Gastrocnemius medialis (tissue), 4 donors: Measurements from ENCODE around the gene FRS2.

Experiments used
- POLR2A ChIP-seq, 2 donors: fragments of 450-650 bp; IDR thresholded peaks; one replicate each; pipeline ENCODE4 v1.6.1; 2017; ENCODE audit warnings: antibody characterized with exemption in 2 of 2, mild to moderate bottlenecking in 2 of 2, moderate library complexity in 2 of 2
- TF ChIP-seq, protein P1 (sequence below), 5 experiments: fragments of 450-650 bp in 3 of 5; fragments of 200-600 bp in 2 of 5; sonication (generic) in 2 of 5; IDR thresholded peaks in 4 of 5; conservative IDR thresholded peaks in 1 of 5; 1 replicate in 4 of 5; 2 replicates in 1 of 5; pipeline ENCODE4 v1.5.1; 2016 to 2019; ENCODE audit warnings: antibody characterized with exemption in 5 of 5, mild to moderate bottlenecking in 3 of 5, moderate library complexity in 3 of 5

DNA sequence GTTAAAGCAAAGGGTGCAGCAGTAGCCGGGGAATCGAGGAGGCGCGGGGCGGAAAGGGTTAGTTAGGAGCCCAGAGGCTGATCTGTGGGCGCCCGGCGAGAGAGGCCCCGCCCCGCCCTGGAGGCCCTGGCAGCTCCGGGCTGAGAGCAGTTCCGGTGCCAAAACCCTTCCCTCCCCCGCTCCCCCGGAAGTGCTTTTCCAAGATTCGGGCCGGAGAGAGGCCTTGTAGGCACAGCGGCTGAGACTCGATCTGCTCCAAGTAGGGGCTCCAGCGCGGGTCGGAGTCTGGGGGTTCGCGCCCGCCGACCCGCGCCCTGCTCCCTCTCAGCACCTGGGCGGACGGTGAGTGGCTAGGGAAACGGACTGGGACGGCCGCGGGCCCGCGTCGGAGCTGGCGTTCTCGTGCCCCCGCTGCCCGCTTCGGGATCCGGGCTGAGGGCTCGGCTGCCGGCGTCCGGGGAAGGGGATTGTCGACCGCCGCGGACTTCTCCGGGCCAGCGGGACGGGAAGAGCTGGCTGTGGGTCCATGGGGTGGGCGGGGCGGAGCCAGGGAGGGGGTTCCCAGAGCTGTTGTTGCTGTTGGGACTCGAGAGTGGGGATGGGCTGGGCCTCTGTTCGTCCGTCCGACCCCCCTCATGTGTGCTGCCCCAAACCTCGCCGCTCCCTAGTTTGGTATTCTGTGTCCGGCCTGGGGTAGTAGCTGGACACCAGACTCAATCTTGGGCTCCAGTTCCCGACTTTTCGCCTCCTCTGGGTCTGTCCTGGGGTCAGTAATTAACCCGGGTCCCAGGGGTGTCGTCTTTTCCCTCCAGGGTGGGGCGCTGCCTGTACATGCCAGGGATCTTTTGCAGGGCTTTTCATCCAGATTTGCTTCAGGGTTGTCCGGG is at the start of gene FRS2:
- TF ChIP-seq, protein P1, sequence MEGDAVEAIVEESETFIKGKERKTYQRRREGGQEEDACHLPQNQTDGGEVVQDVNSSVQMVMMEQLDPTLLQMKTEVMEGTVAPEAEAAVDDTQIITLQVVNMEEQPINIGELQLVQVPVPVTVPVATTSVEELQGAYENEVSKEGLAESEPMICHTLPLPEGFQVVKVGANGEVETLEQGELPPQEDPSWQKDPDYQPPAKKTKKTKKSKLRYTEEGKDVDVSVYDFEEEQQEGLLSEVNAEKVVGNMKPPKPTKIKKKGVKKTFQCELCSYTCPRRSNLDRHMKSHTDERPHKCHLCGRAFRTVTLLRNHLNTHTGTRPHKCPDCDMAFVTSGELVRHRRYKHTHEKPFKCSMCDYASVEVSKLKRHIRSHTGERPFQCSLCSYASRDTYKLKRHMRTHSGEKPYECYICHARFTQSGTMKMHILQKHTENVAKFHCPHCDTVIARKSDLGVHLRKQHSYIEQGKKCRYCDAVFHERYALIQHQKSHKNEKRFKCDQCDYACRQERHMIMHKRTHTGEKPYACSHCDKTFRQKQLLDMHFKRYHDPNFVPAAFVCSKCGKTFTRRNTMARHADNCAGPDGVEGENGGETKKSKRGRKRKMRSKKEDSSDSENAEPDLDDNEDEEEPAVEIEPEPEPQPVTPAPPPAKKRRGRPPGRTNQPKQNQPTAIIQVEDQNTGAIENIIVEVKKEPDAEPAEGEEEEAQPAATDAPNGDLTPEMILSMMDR (IDR thresholded peaks at IDR 0.05 in 4 of 5, conservative IDR thresholded peaks at IDR 0.05 in 1 of 5): peak in 3 of 5 experiments; percentile 21 to 45 (median 23)
- TF ChIP-seq POLR2A (IDR thresholded peaks at IDR 0.05): peak; percentile 73 to 80
